ENCODE results near the gene DRD4. TPM values are rescaled to one million over a fixed set of nuclear protein-coding genes. Genes with fewer than 3 reads are reported as not detected.
A peak's percentile ranks its signal among the peaks of the same experiment; 100 is the strongest.

DRD4 gene
- total RNA-seq, 1 donor from 2014 or later: 0.33 TPM

- H3K4me1 Mint-ChIP-seq (ENCODE audit: unreplicated experiment): peaks cover 3% of the 10 kb centered on the region
- peaks cover 20% of the 10 kb centered on the region for H3K27me3 Mint-ChIP-seq (ENCODE audit: unreplicated experiment)
- H3K36me3 Mint-ChIP-seq (ENCODE audit: low read depth, unreplicated experiment): peaks cover 9% of the 10 kb centered on the region
- DNase-seq (ENCODE audit: low spot score): no peak
- TF ChIP-seq, protein P1, sequence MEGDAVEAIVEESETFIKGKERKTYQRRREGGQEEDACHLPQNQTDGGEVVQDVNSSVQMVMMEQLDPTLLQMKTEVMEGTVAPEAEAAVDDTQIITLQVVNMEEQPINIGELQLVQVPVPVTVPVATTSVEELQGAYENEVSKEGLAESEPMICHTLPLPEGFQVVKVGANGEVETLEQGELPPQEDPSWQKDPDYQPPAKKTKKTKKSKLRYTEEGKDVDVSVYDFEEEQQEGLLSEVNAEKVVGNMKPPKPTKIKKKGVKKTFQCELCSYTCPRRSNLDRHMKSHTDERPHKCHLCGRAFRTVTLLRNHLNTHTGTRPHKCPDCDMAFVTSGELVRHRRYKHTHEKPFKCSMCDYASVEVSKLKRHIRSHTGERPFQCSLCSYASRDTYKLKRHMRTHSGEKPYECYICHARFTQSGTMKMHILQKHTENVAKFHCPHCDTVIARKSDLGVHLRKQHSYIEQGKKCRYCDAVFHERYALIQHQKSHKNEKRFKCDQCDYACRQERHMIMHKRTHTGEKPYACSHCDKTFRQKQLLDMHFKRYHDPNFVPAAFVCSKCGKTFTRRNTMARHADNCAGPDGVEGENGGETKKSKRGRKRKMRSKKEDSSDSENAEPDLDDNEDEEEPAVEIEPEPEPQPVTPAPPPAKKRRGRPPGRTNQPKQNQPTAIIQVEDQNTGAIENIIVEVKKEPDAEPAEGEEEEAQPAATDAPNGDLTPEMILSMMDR (IDR thresholded peaks at IDR 0.05; ENCODE audit: unreplicated experiment): no peak
- H3K9me3 Mint-ChIP-seq (ENCODE audit: unreplicated experiment): no peaks in the 10 kb centered on the region
- H3K27ac Mint-ChIP-seq (ENCODE audit: unreplicated experiment): peak overlapping the region; percentile 25
- H3K4me3 Mint-ChIP-seq (ENCODE audit: unreplicated experiment): peak overlapping the region; percentile 77
Measured at GRCh38 chr11:612201-612960, 24.7 kb upstream of the DRD4 start.

GRCh38 chr11:612961-613300 lies 24.1 kb upstream of the DRD4 start:
- TF ChIP-seq, protein P1 (IDR thresholded peaks at IDR 0.05; ENCODE audit: unreplicated experiment): no peak
- no peak for DNase-seq (ENCODE audit: low spot score)
- peaks cover 3% of the 10 kb centered on the region for H3K4me1 Mint-ChIP-seq (ENCODE audit: unreplicated experiment)

DNA sequence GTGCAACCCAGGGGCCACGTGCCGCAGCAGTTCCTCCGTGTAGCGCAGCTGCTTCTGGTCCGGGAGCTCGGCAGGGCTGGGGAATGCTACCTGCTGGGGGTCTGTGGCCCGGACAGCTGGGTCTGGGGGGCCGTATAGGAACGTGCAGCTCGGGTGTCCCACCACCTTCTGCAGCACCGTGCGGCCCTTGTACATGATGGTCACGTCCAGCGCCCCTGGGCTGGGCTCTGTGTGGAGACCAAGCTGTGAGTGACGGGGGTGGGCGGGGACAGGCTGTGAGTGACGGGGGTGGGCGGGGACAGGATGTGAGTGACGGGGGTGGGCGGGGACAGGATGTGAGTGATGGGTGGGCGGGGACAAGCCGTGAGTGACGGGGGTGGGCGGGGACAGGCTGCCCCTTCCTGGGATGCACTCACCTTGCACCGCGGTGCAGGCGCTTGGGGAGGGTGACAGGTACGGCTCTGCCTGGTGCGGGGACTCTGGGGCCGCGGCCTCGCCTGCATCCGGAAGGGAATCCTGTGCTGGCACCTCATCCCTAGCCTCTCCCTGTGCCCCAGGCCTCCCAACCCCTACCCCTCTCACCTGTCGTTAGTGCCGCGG lies 23.6 kb upstream of the DRD4 start:
- H3K27me3 Mint-ChIP-seq (ENCODE audit: unreplicated experiment): peaks cover 23% of the 10 kb centered on the region
- H3K9me3 Mint-ChIP-seq (ENCODE audit: unreplicated experiment): no peaks in the 10 kb centered on the region
- TF ChIP-seq, protein P1 (IDR thresholded peaks at IDR 0.05; ENCODE audit: unreplicated experiment): no peak
- H3K4me1 Mint-ChIP-seq (ENCODE audit: unreplicated experiment): peaks cover 3% of the 10 kb centered on the region
- no peak overlapping the region for H3K27ac Mint-ChIP-seq (ENCODE audit: unreplicated experiment)
- peaks cover 9% of the 10 kb centered on the region for H3K36me3 Mint-ChIP-seq (ENCODE audit: low read depth, unreplicated experiment)
- no peak overlapping the region for H3K4me3 Mint-ChIP-seq (ENCODE audit: unreplicated experiment)
- DNase-seq (ENCODE audit: low spot score): no peak

More at GRCh38 chr11:612961-613300, 24.1 kb upstream of the DRD4 start:
- no peak overlapping the region for H3K4me3 Mint-ChIP-seq (ENCODE audit: unreplicated experiment)
- peaks cover 9% of the 10 kb centered on the region for H3K36me3 Mint-ChIP-seq (ENCODE audit: low read depth, unreplicated experiment)
- H3K27me3 Mint-ChIP-seq (ENCODE audit: unreplicated experiment): peaks cover 20% of the 10 kb centered on the region
- H3K27ac Mint-ChIP-seq (ENCODE audit: unreplicated experiment): no peak overlapping the region
- no peaks in the 10 kb centered on the region for H3K9me3 Mint-ChIP-seq (ENCODE audit: unreplicated experiment)

GRCh38 chr11:614021-614622 lies 22.9 kb upstream of the DRD4 start:
- DNase-seq (ENCODE audit: low spot score): no peak
- peak overlapping the region; percentile 42 for H3K4me3 Mint-ChIP-seq (ENCODE audit: unreplicated experiment)
- no peaks in the 10 kb centered on the region for H3K9me3 Mint-ChIP-seq (ENCODE audit: unreplicated experiment)
- H3K27me3 Mint-ChIP-seq (ENCODE audit: unreplicated experiment): peaks cover 23% of the 10 kb centered on the region
- peaks cover 9% of the 10 kb centered on the region for H3K36me3 Mint-ChIP-seq (ENCODE audit: low read depth, unreplicated experiment)
- TF ChIP-seq, protein P1 (IDR thresholded peaks at IDR 0.05; ENCODE audit: unreplicated experiment): no peak
- no peak overlapping the region for H3K27ac Mint-ChIP-seq (ENCODE audit: unreplicated experiment)
- H3K4me1 Mint-ChIP-seq (ENCODE audit: unreplicated experiment): peaks cover 3% of the 10 kb centered on the region

Measured in endothelial cell (in vitro differentiated cells).